K562 (cell line): ENCODE data around the gene CALD1. TPM values are rescaled to one million over a fixed set of nuclear protein-coding genes. Genes with fewer than 3 reads are reported as not detected.

ENCODE experiments used
- ATAC-seq: fragments of 200-7000 bp; cut with Tn5 transposase; 3 replicates; pipeline ENCODE4 v1.9.1; 2020; ENCODE audit warnings: moderate library complexity
- BruUV-seq: library from RNA; stranded (reverse); fragments of 400-500 nt; replicated peaks from 2 replicates; lab custom pipeline; 2021; lab: Mats Ljungman, UMichigan
- CTCF ChIA-PET: fragments of 300-600 bp; formaldehyde crosslinking; extraction: SDS; loops from one replicate; lab custom pipeline; 2021; ENCODE audit warnings: low intra/inter-chr PET ratio; lab: Yijun Ruan, JAX
- POLR2A ChIA-PET: fragments of 300-600, 350-650 bp; sonication (Branson Sonifier 250); formaldehyde crosslinking; extraction: SDS; loops from one replicate; lab custom pipeline; 2021; ENCODE audit warnings: antibody characterized with exemption, inconsistent platforms; lab: Yijun Ruan, JAX
- DNase-seq, 4 experiments: peaks; one replicate each; pipeline versions ENCODE4 v3.0.0 to v3.0.0-alpha.2; 2011 to 2018; ENCODE audit warnings: low spot score in 3 of 4, mixed read lengths in 3 of 4; ENCODE audit errors: extremely low read depth in 1 of 4
- FAIRE-seq: peaks from 2 replicates; lab custom pipeline; 2011; peaks lifted over from hg19 to GRCh38; lab: Jason Lieb, UNC
- H2AFZ ChIP-seq: 2 replicates; pipeline ENCODE4 v1.6.0; 2011; ENCODE audit warnings: low read depth, low read length, control low read depth, inconsistent platforms
- H3K27ac ChIP-seq: fragments of 200-600 bp; 3 replicates; pipeline ENCODE4 v1.8.0; 2011; ENCODE audit warnings: low read depth, mild to moderate bottlenecking, control low read depth, inconsistent platforms, low read length, moderate library complexity, mixed read lengths; ENCODE audit errors: extremely low read depth
- H3K27me3 ChIP-seq, 2 experiments: fragments of 300-600 bp in 1 of 2; 2 replicates in 1 of 2; 3 replicates in 1 of 2; pipeline versions ENCODE4 v1.6.0 to v1.8.0; 2011; ENCODE audit warnings: inconsistent platforms in 2 of 2, low read length in 2 of 2, mild to moderate bottlenecking in 1 of 2, mixed read lengths in 1 of 2, moderate library complexity in 1 of 2; ENCODE audit not compliant: control insufficient read depth in 2 of 2, insufficient read depth in 2 of 2
- H3K36me3 ChIP-seq: fragments of 300-600 bp; 3 replicates; pipeline ENCODE4 v1.8.0; 2011; ENCODE audit warnings: mild to moderate bottlenecking, low read length, inconsistent platforms; ENCODE audit not compliant: control insufficient read depth, insufficient read depth
- H3K4me1 ChIP-seq, 2 experiments: fragments of 200-600 bp in 1 of 2; replicated peaks in 1 of 2; 2 replicates in 1 of 2; 3 replicates in 1 of 2; pipeline versions ENCODE4 v1.5.1 to v1.8.0; 2011; ENCODE audit warnings: inconsistent platforms in 2 of 2, low read length in 2 of 2, mild to moderate bottlenecking in 1 of 2, mixed read lengths in 1 of 2, moderate library complexity in 1 of 2; ENCODE audit not compliant: control insufficient read depth in 2 of 2, insufficient read depth in 2 of 2
- H3K4me2 ChIP-seq: 2 replicates; pipeline ENCODE4 v1.6.1; 2011; ENCODE audit warnings: low read length, control low read depth, inconsistent platforms, mixed read lengths; ENCODE audit not compliant: insufficient read depth
- H3K4me3 ChIP-seq: fragments of 200-600 bp; sonication (generic), shearing (Covaris generic); 2 replicates; pipeline ENCODE4 v1.5.1; 2016; ENCODE audit warnings: control low read depth, inconsistent platforms
- H3K79me2 ChIP-seq: fragments of 200-600 bp; 3 replicates; pipeline ENCODE4 v1.8.0; 2011; ENCODE audit warnings: low read length, inconsistent platforms; ENCODE audit not compliant: control insufficient read depth, insufficient read depth
- H3K9ac ChIP-seq, 2 experiments: 2 replicates each; pipeline versions ENCODE4 v1.6.0 to v1.6.1; 2011; ENCODE audit warnings: low read depth in 2 of 2, low read length in 2 of 2, control low read depth in 1 of 2, inconsistent platforms in 1 of 2, mild to moderate bottlenecking in 1 of 2, mixed read lengths in 1 of 2; ENCODE audit not compliant: insufficient read depth in 1 of 2
- H3K9me1 ChIP-seq: one replicate; pipeline ENCODE4 v1.6.0; 2011; ENCODE audit warnings: inconsistent platforms, mild to moderate bottlenecking, low read length, moderate library complexity; ENCODE audit not compliant: control insufficient read depth, insufficient read depth
- H3K9me3 ChIP-seq: replicated peaks from 2 replicates; pipeline ENCODE4 v1.5.1; 2011; ENCODE audit warnings: low read depth, low read length, inconsistent platforms; ENCODE audit not compliant: control insufficient read depth, insufficient read depth
- H4K20me1 ChIP-seq: replicated peaks from 2 replicates; pipeline ENCODE4 v1.6.1; 2011; ENCODE audit warnings: low read length, inconsistent platforms, mixed read lengths; ENCODE audit not compliant: control insufficient read depth, insufficient read depth
- EP300 ChIP-seq: IDR thresholded peaks from 2 replicates; pipeline ENCODE4 v1.6.1; 2012; ENCODE audit warnings: low read length, improper control_type of control experiment
- ESRRA ChIP-seq: fragments of 450-650 bp; IDR thresholded peaks from 2 replicates; pipeline ENCODE4 v1.6.1; 2014; ENCODE audit warnings: low read depth, mild to moderate bottlenecking, moderate library complexity, borderline replicate concordance
- HSF4 ChIP-seq: fragments of 250-450 bp; sonication (Bioruptor Pico); IDR thresholded peaks from 2 replicates; pipeline ENCODE4 v2.1.2; 2022; ENCODE audit warnings: mild to moderate bottlenecking, moderate library complexity, borderline replicate concordance
- MCM3 ChIP-seq: fragments of 450-650 bp; IDR thresholded peaks from 2 replicates; pipeline ENCODE4 v1.6.1; 2016
- NR2F6 ChIP-seq: fragments of 450-650 bp; formaldehyde crosslinking; IDR thresholded peaks from 2 replicates; pipeline ENCODE4 v1.4.0; 2020; ENCODE audit warnings: mild to moderate bottlenecking
- TCFL5 ChIP-seq: fragments of 250-450 bp; sonication (Bioruptor Pico); conservative IDR thresholded peaks from 2 replicates; pipeline ENCODE4 v1.6.1; 2021; ENCODE audit warnings: mild to moderate bottlenecking, moderate library complexity, matching md5 sums
- ZNF408 ChIP-seq: fragments of 250-450 bp; sonication (Bioruptor Pico); IDR thresholded peaks from 2 replicates; pipeline ENCODE4 v1.4.0; 2020; ENCODE audit warnings: low read depth, mild to moderate bottlenecking, moderate library complexity
- WGBS: fragments of 100-300 bp; shearing (Covaris generic); methylation state at CpG from one replicate; pipeline ENCODE4 v1.1.6; 2016; ENCODE audit warnings: low coverage, mixed read lengths; ENCODE audit not compliant: insufficient coverage; ENCODE audit errors: missing lambda C conversion rate; 5-methylcytosine and 5-hydroxymethylcytosine counted together
- in situ Hi-C: fragments of 300-500 bp; cut with MboI; formaldehyde crosslinking; loops from 4 replicates; pipeline ENCODE4 v1.15.0; 2018; ENCODE audit warnings: inconsistent platforms, mixed read lengths
- intact Hi-C: fragments of 100-400 bp; cut with micrococcal nuclease; formaldehyde crosslinking; loops from 2 replicates; pipeline ENCODE4 v1.14.2; 2022
- polyA plus RNA-seq, 8 experiments: library from polyadenylated mRNA; depleted of rRNA in 4 of 8; stranded (reverse) in 5 of 8; unstranded in 3 of 8; fragments of >200 nt; fragmentation: Nextera tagmentation in 2 of 8; fragmentation: Illumina TruSeq in 1 of 8; extraction: Ambion mirVana in 2 of 8; extraction: Trizol in 1 of 8; gene quantifications; 2 replicates each; pipeline versions ENCODE4 v1.2.1 to v1.2.3, GENCODE V29; 2011 to 2014; ENCODE audit warnings: inconsistent platforms in 1 of 8, missing spikeins in 1 of 8
- total RNA-seq, 7 experiments: library from RNA; depleted of rRNA in 6 of 7; stranded (reverse); fragments of >200 nt in 6 of 7; fragmentation: Illumina TruSeq in 2 of 7; extraction: Trizol in 2 of 7; gene quantifications; 2 replicates each; pipeline versions ENCODE4 v1.2.1 to v1.2.3, GENCODE V29; 2011 to 2021; ENCODE audit warnings: low replicate concordance in 1 of 7
- TF ChIP-seq, protein P1 (sequence below): fragments of 200-800 bp; sonication (Bioruptor generic); IDR thresholded peaks from 2 replicates; pipeline ENCODE4 v1.6.1; 2017; ENCODE audit warnings: missing genetic modification characterization, missing compliant biosample characterization
- TF ChIP-seq, protein P2 (sequence below), 2 experiments: fragments of 450-650 bp in 1 of 2; sonication (generic) in 1 of 2; formaldehyde crosslinking; conservative IDR thresholded peaks; 2 replicates each; pipeline versions ENCODE4 v1.4.0 to v1.8.1; 2020 to 2022; ENCODE audit warnings: mild to moderate bottlenecking in 1 of 2, missing genetic modification reagents in 1 of 2

The CALD1 gene
- total and polyA plus RNA-seq, 9 of the 15 experiments (the other 6 are each of a cell fraction or from before 2014, with no cell fraction given), result 0.40 TPM; not detected in 8

DNA sequence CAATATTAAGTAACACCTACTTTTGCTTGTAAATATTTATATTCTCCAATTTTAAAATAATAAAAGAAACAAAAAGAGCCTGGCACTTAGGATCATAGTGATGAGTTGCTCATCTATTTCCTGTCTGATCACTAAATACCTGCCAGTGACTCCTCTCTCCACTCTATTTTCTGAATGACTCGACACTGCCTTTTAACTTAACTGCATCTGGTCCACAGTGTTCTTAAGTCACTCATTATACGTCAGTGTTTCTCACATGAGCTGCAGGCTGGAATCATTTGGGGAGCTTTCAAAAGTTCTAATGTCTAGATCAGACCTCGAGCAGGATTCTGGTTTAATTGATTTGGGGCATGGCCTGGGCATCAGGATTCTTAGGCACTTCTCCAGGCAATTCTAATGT is 128.9 kb downstream of the CALD1 start:
- intact Hi-C loops (no loop called here), in situ Hi-C loops (no loop called here)
- H2AFZ ChIP-seq, result no peak overlapping the region
- FAIRE-seq, result no peak
- no peaks in the 10 kb centered on the region for H3K36me3 ChIP-seq
- peaks cover 5 to 8% of the 10 kb centered on the region in 2 experiments; a peak in 2 of 5 replicates for H3K27me3 ChIP-seq
- H3K9me1 ChIP-seq, result no peaks in the 10 kb centered on the region
- no peak overlapping the region for H3K4me2 ChIP-seq
- TF ChIP-seq ZNF408 (no peak), NR2F6 (CRISPR knock-in tag) (no peak), ESRRA (no peak), EP300 (no peak), MCM3 (no peak), TCFL5 (no peak), HSF4 (CRISPR knock-in tag) (no peak)
- TF ChIP-seq, protein P1, sequence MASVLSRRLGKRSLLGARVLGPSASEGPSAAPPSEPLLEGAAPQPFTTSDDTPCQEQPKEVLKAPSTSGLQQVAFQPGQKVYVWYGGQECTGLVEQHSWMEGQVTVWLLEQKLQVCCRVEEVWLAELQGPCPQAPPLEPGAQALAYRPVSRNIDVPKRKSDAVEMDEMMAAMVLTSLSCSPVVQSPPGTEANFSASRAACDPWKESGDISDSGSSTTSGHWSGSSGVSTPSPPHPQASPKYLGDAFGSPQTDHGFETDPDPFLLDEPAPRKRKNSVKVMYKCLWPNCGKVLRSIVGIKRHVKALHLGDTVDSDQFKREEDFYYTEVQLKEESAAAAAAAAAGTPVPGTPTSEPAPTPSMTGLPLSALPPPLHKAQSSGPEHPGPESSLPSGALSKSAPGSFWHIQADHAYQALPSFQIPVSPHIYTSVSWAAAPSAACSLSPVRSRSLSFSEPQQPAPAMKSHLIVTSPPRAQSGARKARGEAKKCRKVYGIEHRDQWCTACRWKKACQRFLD (CRISPR knock-in tag), result no peak
- TF ChIP-seq, protein P2, sequence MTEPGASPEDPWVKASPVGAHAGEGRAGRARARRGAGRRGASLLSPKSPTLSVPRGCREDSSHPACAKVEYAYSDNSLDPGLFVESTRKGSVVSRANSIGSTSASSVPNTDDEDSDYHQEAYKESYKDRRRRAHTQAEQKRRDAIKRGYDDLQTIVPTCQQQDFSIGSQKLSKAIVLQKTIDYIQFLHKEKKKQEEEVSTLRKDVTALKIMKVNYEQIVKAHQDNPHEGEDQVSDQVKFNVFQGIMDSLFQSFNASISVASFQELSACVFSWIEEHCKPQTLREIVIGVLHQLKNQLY (CRISPR knock-in tag; conservative IDR thresholded peaks at IDR 0.05), result no peak
- no peak overlapping the region for H3K4me3 ChIP-seq
- no peak overlapping the region for H3K27ac ChIP-seq
- ChIA-PET CTCF (no interaction called here), POLR2A (no interaction called here)
- H3K79me2 ChIP-seq, result no peaks in the 10 kb centered on the region
- no peak for ATAC-seq
- H4K20me1 ChIP-seq, result no peaks in the 10 kb centered on the region
- BruUV-seq, result no TSS peak
- H3K9ac ChIP-seq, result no peak overlapping the region
- 0% methylated on average over 3 of the region's 3 CpGs for WGBS
- H3K9me3 ChIP-seq, result no peaks in the 10 kb centered on the region
- DNase-seq, result no peak
- no peaks in the 10 kb centered on the region for H3K4me1 ChIP-seq
